BE2C (cell line): ENCODE data around the gene UQCR10.

ENCODE experiments used
- DNase-seq: peaks from one replicate; pipeline ENCODE4 v3.0.0-alpha.2; 2020
- H3K27me3 ChIP-seq: fragments of 250-450 bp; sonication (Bioruptor Pico); 2 replicates; pipeline ENCODE4 v1.5.1; 2020; ENCODE audit warnings: mild to moderate bottlenecking
- H3K36me3 ChIP-seq: fragments of 250-450 bp; sonication (Bioruptor Pico); 2 replicates; pipeline ENCODE4 v1.5.1; 2020; ENCODE audit warnings: mild to moderate bottlenecking
- H3K4me1 ChIP-seq: fragments of 250-450 bp; sonication (Bioruptor Pico); 2 replicates; pipeline ENCODE4 v1.5.1; 2020
- H3K4me3 ChIP-seq: 2 replicates; pipeline ENCODE4 v1.5.1; 2011; ENCODE audit warnings: low read depth, low read length
- H3K9me3 ChIP-seq: fragments of 250-450 bp; sonication (Bioruptor Pico); 2 replicates; pipeline ENCODE4 v1.5.1; 2020
- TF ChIP-seq, protein P1 (sequence below): IDR thresholded peaks from 2 replicates; pipeline ENCODE4 v1.5.1; 2012; ENCODE audit warnings: mild to moderate bottlenecking, low read depth, low read length

Gene UQCR10

DNA sequence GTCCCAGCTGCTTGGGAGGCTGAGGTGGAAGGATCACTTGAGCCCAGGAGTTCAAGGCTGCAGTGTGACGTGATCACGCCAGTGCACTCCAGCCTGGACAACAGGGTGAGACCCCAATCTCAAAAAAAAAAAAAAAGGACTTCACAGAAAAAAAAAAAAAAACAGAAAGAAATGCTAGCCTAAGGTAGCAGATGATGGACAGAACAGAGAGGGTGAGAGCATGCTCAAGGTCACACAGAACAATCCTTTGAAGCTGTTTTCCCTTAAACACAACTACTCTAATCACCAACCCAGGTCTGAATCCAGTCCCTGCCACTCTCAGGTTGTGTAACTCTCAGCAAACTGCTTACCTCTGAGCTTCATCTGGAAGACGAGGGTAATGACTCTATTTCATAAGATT lies 10.1 kb upstream of the UQCR10 start:
- H3K9me3 ChIP-seq, result no peaks in the 10 kb centered on the region
- H3K4me1 ChIP-seq, result no peaks in the 10 kb centered on the region; the same call in 1 of the 2 replicates
- no peaks in the 10 kb centered on the region for H3K27me3 ChIP-seq
- H3K4me3 ChIP-seq, result no peak overlapping the region
- DNase-seq, result no peak
- no peaks in the 10 kb centered on the region for H3K36me3 ChIP-seq
- TF ChIP-seq, protein P1, sequence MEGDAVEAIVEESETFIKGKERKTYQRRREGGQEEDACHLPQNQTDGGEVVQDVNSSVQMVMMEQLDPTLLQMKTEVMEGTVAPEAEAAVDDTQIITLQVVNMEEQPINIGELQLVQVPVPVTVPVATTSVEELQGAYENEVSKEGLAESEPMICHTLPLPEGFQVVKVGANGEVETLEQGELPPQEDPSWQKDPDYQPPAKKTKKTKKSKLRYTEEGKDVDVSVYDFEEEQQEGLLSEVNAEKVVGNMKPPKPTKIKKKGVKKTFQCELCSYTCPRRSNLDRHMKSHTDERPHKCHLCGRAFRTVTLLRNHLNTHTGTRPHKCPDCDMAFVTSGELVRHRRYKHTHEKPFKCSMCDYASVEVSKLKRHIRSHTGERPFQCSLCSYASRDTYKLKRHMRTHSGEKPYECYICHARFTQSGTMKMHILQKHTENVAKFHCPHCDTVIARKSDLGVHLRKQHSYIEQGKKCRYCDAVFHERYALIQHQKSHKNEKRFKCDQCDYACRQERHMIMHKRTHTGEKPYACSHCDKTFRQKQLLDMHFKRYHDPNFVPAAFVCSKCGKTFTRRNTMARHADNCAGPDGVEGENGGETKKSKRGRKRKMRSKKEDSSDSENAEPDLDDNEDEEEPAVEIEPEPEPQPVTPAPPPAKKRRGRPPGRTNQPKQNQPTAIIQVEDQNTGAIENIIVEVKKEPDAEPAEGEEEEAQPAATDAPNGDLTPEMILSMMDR, result no peak

DNA sequence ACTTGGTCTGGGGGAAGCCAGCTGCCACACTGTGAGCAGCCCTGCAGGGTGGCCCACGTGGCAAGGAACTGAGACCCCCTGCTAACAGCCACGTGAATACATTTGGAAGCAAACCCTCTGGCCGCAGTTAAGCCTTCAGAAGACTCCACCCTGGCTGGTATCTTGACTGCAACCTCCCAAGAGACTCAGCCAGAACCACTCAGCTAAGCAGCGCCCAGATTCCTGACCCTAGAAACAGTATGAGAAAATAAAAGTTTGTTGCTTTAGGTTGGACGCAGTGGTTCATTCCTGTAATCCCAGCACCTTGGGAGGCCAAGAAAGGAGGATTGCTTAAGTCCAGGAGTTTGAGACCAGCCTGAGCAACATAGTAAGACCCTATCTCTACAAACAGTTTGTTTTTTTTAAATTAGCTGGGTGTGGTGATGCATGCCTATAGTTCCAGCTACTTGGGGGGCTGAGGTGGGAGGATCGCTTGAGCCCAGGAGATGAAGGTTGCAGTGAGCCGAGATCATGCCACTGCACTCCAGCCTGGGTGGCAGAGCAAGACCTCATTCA lies 9.0 kb upstream of the UQCR10 start:
- Histone ChIP-seq H3K36me3 (no peaks in the 10 kb centered on the region), H3K4me3 (no peak overlapping the region), H3K27me3 (no peaks in the 10 kb centered on the region), H3K9me3 (no peaks in the 10 kb centered on the region), H3K4me1 (no peaks in the 10 kb centered on the region; the same call in 1 of the 2 replicates)
- TF ChIP-seq, protein P1, result no peak
- no peak for DNase-seq

DNA sequence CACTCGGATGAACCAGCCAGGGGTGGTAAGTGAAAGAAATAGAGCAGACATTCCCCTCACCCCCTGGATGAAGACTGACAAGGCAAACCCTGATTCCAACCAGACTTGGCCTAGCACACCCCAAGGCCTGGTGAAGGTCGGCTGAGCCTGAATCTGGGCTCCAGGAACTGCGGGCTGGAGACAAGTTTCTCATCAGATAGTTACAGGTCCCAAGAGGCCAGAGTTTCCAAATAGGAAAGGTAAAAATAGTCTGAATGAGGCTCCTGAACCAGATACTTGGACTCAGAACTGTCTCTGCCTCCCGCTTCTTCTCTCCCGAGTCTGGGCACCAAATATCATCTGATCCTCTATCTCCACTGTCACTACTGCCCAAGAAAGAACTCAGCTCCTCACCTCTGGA lies 8.2 kb upstream of the UQCR10 start:
- no peaks in the 10 kb centered on the region for H3K36me3 ChIP-seq
- DNase-seq, result no peak
- H3K4me1 ChIP-seq, result no peaks in the 10 kb centered on the region; the same call in 1 of the 2 replicates
- H3K27me3 ChIP-seq, result no peaks in the 10 kb centered on the region
- TF ChIP-seq, protein P1, result no peak
- no peaks in the 10 kb centered on the region for H3K9me3 ChIP-seq
- H3K4me3 ChIP-seq, result no peak overlapping the region

DNA sequence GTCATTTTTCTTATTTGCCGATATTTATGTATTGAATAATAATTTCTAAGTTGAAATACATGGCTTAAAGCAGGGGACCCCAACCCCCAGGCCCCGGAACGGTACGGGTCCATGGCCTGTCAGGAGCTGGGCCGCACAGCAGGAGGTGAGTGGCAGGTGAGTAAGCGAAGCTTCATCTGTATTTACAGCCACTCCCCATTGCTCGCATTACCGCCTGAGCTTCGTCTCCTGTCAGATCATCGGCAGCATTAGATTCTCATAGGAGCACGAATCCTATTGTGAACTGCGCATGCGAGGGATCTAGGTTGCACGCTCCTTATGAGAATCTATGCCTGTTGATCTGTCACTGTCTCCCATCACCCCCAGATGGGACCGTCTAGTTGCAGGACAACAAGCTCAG lies 4.9 kb upstream of the UQCR10 start:
- no peak for DNase-seq
- Histone ChIP-seq H3K27me3 (no peaks in the 10 kb centered on the region), H3K4me1 (no peaks in the 10 kb centered on the region; the same call in 1 of the 2 replicates), H3K36me3 (no peaks in the 10 kb centered on the region), H3K4me3 (no peak overlapping the region), H3K9me3 (no peaks in the 10 kb centered on the region)
- TF ChIP-seq, protein P1, result no peak

DNA sequence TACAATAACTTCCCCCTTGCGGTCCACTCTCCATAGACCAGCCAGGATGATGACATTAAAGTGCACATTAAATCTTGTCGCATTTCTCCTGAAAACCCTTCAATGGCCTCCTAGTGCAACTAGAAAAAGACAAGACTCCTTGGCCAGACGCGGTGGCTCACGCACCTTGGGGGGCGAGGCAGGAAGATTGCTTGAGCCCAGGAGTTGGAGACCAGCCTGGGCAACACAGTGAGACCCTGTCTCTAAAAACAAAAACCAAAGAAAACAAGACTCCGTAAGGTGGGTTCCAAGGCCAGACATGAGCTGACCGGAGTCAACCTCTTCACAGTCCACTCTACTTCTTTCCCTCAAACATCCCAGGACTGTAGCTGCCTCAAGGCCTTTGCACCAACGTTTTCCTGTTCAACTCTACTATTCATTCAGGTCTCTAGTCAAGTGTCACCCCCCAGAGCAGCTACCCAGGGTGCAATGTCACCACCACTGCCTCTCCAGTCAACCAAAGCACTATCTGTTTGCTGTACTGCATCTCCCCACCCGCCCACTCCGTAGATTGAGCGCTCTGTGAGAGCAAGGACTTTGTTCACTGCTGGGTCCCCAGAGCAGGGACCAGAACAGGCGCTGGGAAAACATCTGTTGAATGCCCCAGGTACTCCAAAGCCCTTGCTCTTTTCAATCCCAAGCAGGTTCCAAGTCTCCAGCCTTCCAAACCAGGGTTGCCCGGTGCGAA lies 1.1 kb upstream of the UQCR10 start:
- Histone ChIP-seq H3K27me3 (no peaks in the 10 kb centered on the region), H3K4me1 (no peaks in the 10 kb centered on the region), H3K36me3 (peaks cover 28% of the 10 kb centered on the region), H3K4me3 (peak overlapping the region; percentile 96), H3K9me3 (no peaks in the 10 kb centered on the region)
- TF ChIP-seq, protein P1, result no peak
- no peak for DNase-seq

DNA sequence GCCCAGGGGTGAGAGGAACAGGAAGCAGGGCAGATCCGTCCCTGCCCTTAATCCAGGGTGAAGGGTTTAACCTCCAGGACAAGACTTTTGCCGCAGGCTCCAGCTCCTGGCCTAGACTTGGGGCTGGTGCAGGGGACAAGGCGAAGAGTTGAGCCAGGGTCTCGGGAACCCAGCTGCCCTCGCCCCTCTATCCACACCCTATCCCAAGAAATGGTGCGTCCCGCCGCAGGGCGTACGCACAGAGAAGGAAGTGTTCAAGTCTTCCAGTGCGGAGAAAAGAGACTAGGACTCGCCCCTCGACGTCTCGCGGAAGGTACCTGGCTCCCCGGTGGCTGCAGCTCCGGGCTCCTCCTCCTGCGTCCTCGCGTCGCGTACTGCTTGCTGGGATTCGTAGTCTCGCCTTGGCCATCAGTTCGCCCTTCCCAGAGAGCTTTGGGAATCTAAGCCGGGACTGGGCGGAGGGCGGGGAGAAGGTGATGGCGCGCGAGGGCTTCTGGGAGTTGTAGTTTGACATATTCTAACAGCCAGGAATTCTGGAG lies 468 bp upstream of the UQCR10 start, which contains the start of gene ZMAT5:
Gene ZMAT5, minus strand, starts transcription at position 376 of the 539 bp plus-strand sequence. CDS start 18,463 bp downstream, outside the sequence.
- Histone ChIP-seq H3K27me3 (no peaks in the 10 kb centered on the region), H3K9me3 (no peaks in the 10 kb centered on the region), H3K4me1 (no peaks in the 10 kb centered on the region), H3K36me3 (peaks cover 33% of the 10 kb centered on the region), H3K4me3 (peak within 1 kb of the TSS; percentile 96)
- peak; percentile 96 for DNase-seq
- TF ChIP-seq, protein P1, result no peak
